Chondrocyte (in vitro differentiated cells): ENCODE results near the gene GEMIN2. TPM values are rescaled to one million over a fixed set of nuclear protein-coding genes. Genes with fewer than 3 reads are reported as not detected.

Experiments
- DNase-seq: peaks from one replicate; pipeline ENCODE4 v3.0.0; 2021; ENCODE audit warnings: mixed read lengths, low spot score
- H3K27ac Mint-ChIP-seq: one replicate; pipeline ENCODE4 v1.8.0; 2021; ENCODE audit warnings: mild to moderate bottlenecking, moderate library complexity, mixed read lengths; ENCODE audit not compliant: unreplicated experiment
- H3K27me3 Mint-ChIP-seq: 2 replicates; pipeline ENCODE4 v1.8.0; 2021; ENCODE audit warnings: low read depth, mixed read lengths
- H3K36me3 Mint-ChIP-seq: 2 replicates; pipeline ENCODE4 v1.8.0; 2021; ENCODE audit warnings: low read depth, mixed read lengths
- H3K4me1 Mint-ChIP-seq: 2 replicates; pipeline ENCODE4 v1.8.0; 2021; ENCODE audit warnings: low read depth, mild to moderate bottlenecking, mixed read lengths
- H3K4me3 Mint-ChIP-seq: one replicate; pipeline ENCODE4 v1.8.0; 2021; ENCODE audit warnings: mild to moderate bottlenecking, moderate library complexity, mixed read lengths; ENCODE audit not compliant: unreplicated experiment
- H3K9me3 Mint-ChIP-seq: 2 replicates; pipeline ENCODE4 v1.8.0; 2021; ENCODE audit warnings: low read depth, mixed read lengths
- CTCF ChIP-seq: fragments of 200-600 bp; sonication (generic); IDR thresholded peaks from 2 replicates; pipeline ENCODE4 v1.5.0; 2021; ENCODE audit warnings: antibody characterized with exemption, mild to moderate bottlenecking, moderate library complexity
- total RNA-seq: library from RNA; stranded (reverse); gene quantifications from 3 replicates; pipeline ENCODE4 v1.2.1, GENCODE V29; 2021

GEMIN2 gene
- total RNA-seq, 1 donor from 2014 or later: 14.0 TPM

GRCh38 chr14:39176263-39177167, 62.4 kb downstream of the GEMIN2 start:
- Mint-ChIP-seq H3K36me3 (peaks cover 26% of the 10 kb centered on the region), H3K4me3 (peak overlapping the region; percentile 86), H3K9me3 (no peaks in the 10 kb centered on the region), H3K27me3 (no peaks in the 10 kb centered on the region), H3K4me1 (peaks cover 31% of the 10 kb centered on the region), H3K27ac (peak overlapping the region; percentile 96)
- no peak for DNase-seq
- TF ChIP-seq CTCF: no peak

DNA sequence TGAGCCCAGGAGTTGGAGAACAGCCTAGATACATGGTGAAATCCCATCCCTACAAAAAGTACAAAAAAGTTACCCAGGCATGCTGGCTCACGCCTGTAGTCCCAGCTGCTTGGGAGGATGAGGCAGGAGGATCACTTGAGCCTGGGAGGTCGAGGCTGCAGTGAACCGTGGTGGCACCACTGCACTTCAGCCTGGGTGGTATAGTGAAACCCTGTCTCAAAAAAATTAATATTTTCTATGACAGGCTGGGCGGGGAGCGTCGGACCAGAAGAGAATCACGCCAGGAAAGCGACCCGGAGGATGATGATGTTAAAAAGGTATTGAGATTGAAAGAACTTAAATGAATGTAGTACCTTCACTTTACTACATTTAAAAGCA, 63.0 kb downstream of the GEMIN2 start:
- H3K27me3 Mint-ChIP-seq: no peaks in the 10 kb centered on the region
- H3K9me3 Mint-ChIP-seq: no peaks in the 10 kb centered on the region
- DNase-seq: no peak
- peak overlapping the region; percentile 28 for H3K4me3 Mint-ChIP-seq
- H3K27ac Mint-ChIP-seq: peak overlapping the region; percentile 54
- H3K36me3 Mint-ChIP-seq: peaks cover 26% of the 10 kb centered on the region
- H3K4me1 Mint-ChIP-seq: peaks cover 31% of the 10 kb centered on the region
- no peak for TF ChIP-seq CTCF

DNA sequence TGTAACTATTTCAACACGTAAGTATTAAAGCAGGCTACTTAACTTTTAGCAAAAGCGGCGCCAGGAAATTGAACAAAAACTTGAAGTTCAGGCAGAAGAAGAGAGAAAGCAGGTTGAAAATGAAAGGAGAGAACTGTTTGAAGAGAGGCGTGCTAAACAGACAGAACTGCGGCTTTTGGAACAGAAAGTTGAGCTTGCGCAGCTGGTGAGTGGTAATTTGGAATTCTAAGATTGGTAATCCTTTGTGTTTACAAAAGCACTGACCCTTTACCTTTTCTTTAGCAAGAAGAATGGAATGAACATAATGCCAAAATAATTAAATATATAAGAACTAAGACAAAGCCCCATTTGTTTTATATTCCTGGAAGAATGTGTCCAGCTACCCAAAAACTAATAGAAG, 64.9 kb downstream of the GEMIN2 start:
- Mint-ChIP-seq H3K4me3 (no peak overlapping the region), H3K27ac (no peak overlapping the region), H3K36me3 (peaks cover 37% of the 10 kb centered on the region)

GRCh38 chr14:39180553-39180952, 66.4 kb downstream of the GEMIN2 start:
- TF ChIP-seq CTCF: no peak
- Mint-ChIP-seq H3K27ac (no peak overlapping the region), H3K4me1 (peaks cover 24% of the 10 kb centered on the region), H3K4me3 (no peak overlapping the region), H3K9me3 (no peaks in the 10 kb centered on the region), H3K27me3 (no peaks in the 10 kb centered on the region), H3K36me3 (peaks cover 41% of the 10 kb centered on the region)
- no peak for DNase-seq

More for the DNA sequence above, 64.9 kb downstream of the GEMIN2 start:
- no peak for TF ChIP-seq CTCF
- Mint-ChIP-seq H3K27me3 (no peaks in the 10 kb centered on the region), H3K4me1 (peaks cover 30% of the 10 kb centered on the region), H3K9me3 (no peaks in the 10 kb centered on the region)
- no peak for DNase-seq

GRCh38 chr14:39181026-39181692, 67.0 kb downstream of the GEMIN2 start:
- H3K4me3 Mint-ChIP-seq: no peak overlapping the region
- no peak overlapping the region for H3K27ac Mint-ChIP-seq
- peaks cover 18% of the 10 kb centered on the region for H3K4me1 Mint-ChIP-seq
- H3K36me3 Mint-ChIP-seq: peaks cover 38% of the 10 kb centered on the region
- DNase-seq: no peak
- no peaks in the 10 kb centered on the region for H3K9me3 Mint-ChIP-seq
- TF ChIP-seq CTCF: no peak
- H3K27me3 Mint-ChIP-seq: no peaks in the 10 kb centered on the region
